ENCODE results near the gene FAM170B.

DNA sequence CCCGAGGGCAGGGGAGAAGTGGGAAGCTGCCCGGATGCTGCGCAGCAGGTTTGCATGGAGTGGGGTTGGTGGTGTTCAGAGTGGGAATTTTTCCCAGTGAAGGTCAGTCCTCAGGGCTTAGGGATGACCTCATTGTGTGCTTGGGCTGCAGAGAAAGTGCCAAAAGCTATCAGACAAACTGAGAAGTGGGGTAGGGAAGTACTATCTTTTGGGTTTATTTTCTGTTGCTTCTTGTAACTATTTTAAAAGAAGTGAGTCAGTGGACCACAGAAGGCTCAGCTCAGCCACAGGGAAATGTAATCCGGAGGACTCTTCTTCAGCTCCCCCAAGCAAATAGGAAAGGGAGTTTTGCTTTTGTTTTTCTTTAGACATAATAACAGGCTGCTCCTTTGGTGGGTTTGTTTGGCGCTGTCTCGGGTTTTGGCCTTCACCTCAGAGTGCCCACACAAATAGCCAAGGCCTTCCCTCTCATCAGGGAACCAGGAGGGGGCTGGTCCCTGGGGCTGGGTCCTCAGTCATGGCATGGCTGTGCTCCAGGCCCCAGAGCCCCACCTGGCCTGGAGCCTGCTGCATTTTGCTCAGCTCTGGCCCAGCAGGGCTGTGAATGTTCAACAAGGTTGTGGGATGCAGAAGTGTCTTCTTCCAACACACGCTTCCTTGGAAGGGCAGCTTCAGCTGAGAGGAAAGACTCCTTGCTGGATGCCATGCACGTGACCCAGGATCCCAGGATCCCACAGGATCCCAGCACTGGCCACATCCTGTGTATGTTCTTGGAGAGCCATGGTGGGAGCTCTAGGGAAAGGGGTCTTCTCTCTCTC, 5.4 kb upstream of the FAM170B start:
- TF ChIP-seq, protein P1, sequence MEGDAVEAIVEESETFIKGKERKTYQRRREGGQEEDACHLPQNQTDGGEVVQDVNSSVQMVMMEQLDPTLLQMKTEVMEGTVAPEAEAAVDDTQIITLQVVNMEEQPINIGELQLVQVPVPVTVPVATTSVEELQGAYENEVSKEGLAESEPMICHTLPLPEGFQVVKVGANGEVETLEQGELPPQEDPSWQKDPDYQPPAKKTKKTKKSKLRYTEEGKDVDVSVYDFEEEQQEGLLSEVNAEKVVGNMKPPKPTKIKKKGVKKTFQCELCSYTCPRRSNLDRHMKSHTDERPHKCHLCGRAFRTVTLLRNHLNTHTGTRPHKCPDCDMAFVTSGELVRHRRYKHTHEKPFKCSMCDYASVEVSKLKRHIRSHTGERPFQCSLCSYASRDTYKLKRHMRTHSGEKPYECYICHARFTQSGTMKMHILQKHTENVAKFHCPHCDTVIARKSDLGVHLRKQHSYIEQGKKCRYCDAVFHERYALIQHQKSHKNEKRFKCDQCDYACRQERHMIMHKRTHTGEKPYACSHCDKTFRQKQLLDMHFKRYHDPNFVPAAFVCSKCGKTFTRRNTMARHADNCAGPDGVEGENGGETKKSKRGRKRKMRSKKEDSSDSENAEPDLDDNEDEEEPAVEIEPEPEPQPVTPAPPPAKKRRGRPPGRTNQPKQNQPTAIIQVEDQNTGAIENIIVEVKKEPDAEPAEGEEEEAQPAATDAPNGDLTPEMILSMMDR (IDR thresholded peaks at IDR 0.05; ENCODE audit: low read length): no peak
- TF ChIP-seq EZH2 (IDR thresholded peaks at IDR 0.05; ENCODE audit: borderline replicate concordance, low read length): no peak

Data from OCI-LY1 (cell line).